HuH-7.5 (cell line): ENCODE measurements around the gene TXNDC5.
"Not testable (repeated sequence)": the region's sequence is repeated elsewhere in the genome, so short reads cannot be mapped to it uniquely, and the experiment has no call there.

Source experiments
- DNase-seq: peaks from one replicate; pipeline ENCODE4 v3.0.0; 2011; ENCODE audit warnings: low spot score

The TXNDC5 gene

DNA sequence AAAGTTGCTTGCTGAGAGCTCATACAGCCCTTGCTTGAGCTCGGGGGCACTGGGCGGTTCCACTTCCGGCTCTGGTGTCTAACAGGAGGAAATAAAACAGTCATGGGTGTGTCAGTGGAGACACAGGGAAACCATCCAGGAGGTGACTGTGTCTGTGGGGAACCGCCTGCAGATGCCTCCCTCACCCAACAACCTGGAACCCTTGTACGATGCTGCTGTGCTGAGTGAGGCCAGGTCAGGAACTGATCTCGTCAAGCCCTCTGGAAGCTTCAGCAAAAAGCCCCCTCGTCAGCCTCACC, 15.5 kb downstream of the TXNDC5 start:
- no peak for DNase-seq

DNA sequence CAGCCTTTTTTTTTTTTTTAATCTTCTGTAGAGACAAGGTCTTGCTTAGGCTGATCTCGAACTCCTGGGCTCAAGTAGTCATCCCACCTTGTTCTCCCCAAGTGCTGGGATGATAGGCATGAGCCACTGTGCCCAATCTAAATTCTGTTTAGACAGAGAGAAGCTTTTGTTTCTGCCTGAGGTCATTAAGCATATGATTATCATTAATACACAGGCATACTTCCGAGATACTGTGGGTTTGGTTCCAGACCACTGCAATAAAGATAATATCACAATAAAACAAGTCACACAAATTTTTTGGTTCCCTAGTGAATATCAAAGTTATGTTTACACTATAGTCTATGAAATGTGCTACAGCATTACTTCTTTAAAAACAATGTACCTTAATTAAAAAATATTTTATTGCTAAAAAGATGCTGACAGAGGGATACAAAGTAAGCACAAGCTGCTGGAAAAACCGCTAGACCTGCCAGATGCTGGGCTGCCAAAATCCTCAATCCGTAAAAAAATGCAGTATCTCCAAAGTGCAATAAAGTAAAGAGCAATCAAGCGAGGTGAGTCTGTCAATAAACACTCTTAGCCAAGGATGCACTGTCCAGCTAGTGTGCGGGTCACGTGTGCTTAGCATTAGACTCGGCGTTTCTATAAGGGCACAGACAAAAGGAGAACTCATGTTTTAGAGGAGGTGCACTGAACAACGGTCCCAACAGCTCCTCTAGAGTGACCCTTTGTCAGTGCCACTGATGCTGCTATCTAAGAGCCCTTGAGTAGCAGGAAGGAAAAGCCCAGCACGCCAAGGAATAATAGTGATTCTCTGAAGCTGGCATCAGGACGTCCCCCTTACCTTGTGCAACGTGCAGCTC, 16.1 kb downstream of the TXNDC5 start:
- no peak for DNase-seq

DNA sequence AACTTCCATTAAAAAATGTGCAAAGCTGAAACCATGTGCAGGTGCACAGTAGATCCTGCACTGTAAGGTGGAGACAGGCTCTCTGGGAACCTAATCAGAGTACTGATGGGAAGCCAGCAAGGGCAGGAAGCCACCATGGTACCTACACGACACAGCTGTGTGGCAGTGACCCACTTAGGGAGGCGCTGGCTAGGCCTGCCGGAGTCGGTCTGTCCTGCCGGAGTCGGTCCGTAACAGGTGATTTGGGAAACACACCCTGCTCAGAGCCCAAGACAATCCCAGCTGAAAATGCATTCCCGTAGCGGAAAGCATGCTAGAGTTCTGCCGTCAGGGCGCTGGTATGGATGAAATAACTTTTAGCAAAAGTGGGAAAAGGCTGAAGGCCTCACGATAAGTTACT, 17.2 kb downstream of the TXNDC5 start:
- DNase-seq: no peak

DNA sequence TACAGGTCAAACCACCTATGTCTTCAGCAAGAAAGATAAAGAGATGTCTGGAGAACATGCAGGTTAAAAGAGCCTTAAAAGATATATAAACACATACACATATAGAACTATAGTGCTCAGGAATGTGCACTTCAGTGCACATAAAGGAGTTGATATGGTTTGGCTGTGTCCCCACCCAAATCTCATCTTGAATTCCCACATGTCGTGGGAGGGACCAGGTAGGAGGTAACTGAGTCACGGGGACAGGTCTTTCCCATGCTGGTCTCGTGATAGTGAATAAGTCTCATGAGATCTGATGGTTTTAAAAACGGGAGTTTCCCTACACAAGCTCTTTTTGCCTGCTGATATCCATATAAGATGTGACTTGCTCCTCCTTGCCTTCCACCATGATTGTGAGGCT, 18.2 kb downstream of the TXNDC5 start:
- not testable (repeated sequence) for DNase-seq

DNA sequence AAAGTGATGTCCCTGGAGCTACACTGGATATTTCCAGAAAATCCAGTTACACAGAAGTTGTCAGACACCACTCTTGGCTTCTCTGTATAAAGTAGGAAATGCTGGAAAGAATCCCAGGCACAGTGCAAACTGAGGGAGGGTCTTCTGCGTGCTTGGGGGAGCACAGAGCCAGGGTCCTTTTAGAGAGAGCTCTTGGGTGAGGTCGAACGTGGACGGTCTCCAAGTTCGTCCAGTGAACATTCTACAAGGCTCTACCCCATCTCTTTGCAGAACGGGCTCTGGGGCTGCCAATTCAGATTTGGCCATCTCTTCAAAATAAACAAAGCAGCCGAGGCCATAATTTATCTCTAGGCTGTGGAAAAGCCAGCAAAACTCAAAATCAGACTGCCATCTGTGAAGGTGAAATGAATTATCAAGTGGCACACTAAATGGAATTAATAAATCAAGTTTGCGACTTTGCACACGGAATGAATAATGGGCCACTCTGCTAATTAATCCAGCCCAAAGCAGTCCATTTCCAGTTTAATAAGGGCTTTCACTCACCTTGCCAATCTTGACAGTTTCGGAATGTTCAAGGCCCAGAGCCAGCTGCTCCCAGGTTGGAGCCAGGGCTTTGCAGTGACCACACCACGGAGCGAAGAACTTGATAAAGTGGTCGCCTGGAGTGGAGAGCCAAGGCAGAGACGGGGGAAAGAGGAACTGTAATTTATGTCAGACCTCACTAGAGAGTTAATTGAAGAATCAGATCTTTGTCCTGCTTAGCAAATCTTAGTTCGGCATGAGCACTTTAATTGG, 19.3 kb downstream of the TXNDC5 start:
- no peak for DNase-seq

DNA sequence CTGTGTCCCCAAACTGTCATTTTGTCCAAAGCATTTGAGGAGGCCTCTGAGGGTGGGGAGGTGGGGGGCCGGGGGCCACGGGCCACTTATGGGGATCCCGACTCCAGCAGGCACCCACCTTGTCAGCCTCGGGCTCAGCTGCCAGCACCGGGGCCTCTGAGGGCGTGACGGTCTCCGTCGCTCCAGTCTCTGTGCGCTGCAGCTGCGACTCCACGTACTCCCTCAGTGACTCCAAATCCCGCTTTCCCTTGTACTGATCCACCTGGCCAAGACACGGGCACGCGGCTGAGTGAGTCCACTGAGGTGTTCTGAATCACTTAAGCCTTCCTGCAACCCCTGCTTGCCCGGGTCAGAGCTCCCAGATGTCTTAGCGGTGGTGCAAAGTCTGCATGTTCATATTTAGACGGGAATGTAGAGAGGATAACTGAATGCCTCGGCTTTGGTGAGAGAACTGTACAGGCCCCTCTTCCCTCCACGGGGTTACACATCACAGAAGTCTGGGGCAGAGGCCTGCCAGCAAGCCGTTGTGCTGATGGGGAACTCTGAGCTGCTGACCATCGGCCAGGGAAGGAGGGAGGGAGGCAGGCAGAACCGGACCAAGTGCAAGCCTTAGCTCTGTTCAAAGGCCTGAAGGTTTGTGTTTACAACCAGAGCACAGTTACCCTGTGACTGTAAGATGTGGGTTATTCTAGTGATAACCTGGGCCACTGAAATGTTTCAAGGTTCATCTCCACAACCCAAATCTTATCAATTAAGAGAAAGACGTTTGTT, 21.8 kb downstream of the TXNDC5 start:
- no peak for DNase-seq

DNA sequence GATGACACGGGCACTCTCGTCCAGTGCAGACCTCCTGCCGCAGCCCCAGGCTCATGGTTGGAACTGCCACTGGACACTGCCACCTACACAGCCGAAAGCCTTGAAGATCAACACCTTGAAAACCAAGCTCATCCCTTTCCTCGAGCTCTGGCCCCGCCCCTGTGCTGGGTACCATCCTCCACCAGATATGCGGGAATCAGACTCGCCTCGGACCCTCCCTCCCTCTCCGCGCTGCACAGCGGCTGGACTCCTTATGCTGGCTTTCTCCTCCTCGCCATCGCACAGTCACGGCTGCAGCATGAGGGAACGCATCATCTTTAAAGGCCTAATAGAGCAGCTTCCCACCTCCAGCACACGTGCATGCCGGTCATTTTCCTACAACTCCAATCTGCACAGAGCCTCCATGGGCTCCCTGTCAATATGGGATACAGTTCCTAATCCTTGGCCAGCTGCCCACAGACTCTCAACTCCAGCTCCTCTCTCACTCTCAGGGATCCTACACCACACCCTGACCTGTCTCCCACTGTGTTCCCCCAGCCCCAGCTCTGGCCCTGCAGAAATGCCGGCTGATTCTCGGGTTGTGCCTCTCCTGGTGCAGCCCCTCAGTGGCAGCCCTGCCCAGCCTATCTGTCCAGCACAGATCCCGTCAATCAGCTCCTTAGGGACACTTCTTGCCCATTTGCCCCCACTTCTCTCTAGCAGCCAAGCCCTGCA, 23.2 kb downstream of the TXNDC5 start:
- no peak for DNase-seq

DNA sequence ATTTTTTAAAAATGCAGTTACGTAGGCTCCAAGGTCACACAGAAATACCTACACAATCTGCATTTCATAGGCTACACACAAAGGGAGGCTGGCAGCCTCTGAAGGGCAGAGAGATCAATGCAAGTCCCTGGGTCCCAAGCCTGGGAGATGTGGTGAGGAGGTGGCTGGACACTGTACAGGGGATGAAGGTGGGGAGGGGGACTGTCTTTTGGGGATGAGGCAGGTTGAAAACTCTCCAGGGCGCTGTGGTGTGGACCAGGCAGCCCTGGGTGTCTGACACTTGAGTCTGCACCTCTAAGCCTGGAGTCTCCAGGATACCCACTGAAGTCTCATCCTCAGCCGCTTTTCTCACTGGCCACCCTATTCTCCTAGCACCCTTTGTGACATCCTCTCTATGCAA, 24.5 kb downstream of the TXNDC5 start:
- no peak for DNase-seq

DNA sequence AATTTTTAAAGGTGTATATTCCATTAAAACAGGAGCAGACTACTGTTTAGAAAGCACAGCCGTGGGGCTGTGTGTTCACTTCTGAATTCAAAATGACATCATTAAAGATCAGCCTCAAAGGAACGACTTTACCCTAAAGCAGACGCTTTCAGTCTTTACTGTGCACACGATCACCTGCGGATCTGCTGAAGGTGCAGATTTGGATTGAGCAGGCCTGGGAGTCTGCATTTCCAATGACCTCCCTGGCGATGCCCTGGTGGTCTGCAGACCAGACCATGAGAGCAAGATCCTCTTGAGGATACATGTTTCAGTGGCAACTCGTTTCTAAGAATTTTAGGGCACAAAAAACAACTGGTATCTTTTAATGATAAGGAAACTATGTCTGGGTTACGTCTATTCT, 27.2 kb downstream of the TXNDC5 start:
- no peak for DNase-seq

DNA sequence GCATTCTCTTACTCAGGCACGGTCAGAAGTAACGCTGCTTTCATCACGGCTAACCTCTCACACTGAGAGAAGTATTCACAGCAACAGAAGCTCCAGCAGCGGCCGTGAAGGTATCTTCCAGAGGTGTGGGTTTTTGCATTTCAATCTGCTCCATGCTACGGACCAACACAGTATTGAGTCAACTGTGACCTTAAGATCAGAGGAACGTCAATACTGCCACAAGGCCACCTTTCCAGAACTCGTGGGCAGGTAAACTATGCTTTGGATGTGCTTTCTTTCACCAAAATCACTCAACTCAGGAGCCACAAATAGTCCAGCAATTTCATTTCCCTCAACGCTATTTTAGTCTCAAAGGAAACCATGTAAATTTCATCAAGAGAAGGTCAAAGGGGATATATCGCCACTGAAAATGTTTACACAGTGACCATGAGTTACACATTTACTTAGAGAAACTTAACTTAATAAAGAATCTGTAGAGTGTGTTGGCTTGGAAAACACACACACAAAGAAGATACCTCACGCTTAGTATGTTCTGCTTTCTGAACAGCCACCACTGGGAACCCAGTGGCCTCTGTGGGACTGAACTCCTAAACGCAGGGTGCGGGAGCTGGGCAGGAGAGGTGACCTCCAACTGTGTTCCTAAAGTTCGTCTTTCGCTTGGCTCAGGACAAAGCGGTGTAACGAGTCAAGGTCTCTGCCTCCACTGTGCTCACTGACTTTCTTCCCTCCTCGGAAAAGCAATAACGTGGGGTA, 27.9 kb downstream of the TXNDC5 start:
- no peak for DNase-seq

DNA sequence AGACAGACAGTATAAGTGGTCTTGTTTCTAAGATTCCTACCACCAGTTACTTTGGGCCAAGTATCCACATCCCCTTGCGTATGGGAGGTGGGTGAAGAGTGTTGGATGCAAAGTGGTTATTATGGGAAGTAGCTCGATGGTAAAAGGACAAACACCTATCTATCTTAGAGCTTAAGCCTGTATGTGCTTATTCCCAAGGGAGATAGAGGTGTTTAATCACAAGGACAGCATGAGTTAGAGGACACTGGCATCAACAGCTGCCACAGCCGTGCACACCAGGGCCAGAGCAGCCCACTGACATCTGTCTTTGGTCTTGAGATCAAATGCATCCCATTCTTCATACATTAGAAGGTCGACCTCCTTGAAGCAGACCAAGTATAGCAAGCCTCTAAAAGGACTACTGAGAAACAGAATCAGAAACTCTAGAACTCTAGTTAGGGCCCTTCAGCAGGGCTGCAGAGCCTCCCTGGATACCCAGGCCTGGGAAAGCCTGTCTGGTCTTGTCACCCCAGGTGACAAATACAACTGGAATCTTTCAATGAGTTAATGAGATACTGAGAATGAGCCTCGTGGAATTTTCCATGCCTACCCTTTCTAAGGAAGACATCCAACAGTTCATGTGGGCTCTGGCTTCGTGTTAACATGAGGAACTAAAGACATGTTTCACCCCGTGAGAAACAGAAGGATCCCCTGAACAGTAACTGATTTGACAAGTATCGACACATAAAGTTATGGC, 28.7 kb downstream of the TXNDC5 start:
- no peak for DNase-seq

DNA sequence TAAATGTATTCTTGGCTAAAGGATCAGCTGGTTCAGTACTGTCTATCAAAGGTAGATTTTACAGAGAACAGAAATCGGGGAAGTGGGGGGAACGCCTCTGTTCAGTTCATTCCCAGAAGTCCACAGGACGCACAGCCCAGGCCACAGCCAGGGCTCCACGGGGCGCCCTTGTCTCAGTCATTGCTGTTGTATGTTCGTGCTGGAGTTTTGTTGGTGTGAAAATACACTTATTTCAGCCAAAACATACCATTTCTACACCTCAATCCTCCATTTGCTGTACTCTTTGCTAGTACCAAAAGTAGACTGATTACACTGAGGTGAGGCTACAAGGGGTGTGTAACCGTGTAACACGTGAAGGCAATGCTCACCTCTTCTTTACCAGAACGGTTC, 29.9 kb downstream of the TXNDC5 start:
- no peak for DNase-seq

DNA sequence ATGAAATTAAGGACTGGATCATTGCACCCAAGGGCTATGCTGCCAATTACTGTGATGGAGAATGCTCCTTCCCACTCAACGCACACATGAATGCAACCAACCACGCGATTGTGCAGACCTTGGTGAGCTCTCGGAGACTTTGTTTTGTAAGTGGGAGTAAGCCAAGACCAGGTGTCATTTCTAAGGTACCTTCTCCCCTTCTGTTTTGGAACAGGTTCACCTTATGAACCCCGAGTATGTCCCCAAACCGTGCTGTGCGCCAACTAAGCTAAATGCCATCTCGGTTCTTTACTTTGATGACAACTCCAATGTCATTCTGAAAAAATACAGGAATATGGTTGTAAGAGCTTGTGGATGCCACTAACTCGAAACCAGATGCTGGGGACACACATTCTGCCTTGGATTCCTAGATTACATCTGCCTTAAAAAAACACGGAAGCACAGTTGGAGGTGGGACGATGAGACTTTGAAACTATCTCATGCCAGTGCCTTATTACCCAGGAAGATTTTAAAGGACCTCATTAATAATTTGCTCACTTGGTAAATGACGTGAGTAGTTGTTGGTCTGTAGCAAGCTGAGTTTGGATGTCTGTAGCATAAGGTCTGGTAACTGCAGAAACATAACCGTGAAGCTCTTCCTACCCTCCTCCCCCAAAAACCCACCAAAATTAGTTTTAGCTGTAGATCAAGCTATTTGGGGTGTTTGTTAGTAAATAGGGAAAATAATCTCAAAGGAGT, 30.4 kb downstream of the TXNDC5 start:
- DNase-seq: no peak

DNA sequence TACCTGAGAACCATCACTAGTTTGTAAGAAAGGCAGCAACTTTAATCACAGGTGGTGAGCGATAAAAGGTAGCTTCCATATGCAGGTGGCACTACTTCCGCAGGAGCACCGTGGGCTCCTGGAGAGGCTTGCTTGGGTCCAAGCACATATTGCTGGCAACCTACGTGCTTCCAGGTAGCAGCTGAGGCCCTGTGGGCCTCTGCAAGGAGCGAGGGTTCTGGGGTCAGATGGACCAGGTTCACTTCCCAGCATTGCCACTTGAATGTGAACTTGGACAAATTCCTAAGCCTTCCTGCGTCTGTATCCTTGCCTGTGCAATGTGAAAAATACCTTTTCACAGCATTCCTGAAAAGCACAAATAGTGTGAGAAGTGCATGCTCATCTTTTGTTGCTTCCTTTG, 31.0 kb downstream of the TXNDC5 start:
- DNase-seq: no peak

DNA sequence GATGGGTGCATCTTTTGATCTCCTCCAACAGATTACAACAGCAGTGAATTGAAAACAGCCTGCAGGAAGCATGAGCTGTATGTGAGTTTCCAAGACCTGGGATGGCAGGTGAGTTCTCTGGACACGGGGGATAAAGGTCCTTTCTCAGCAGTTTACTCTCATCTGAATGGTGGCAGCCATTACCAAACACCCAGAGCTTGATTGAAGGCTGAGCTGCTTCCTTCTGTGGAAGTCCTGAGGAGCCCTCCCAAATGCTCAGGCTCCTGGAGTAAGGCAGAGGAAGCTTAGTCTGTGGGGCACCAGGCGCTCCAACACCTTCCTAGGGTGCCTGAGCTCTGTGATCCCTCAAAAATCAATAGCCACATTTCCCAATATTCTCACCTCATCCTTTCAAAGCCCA, 31.5 kb downstream of the TXNDC5 start:
- no peak for DNase-seq

DNA sequence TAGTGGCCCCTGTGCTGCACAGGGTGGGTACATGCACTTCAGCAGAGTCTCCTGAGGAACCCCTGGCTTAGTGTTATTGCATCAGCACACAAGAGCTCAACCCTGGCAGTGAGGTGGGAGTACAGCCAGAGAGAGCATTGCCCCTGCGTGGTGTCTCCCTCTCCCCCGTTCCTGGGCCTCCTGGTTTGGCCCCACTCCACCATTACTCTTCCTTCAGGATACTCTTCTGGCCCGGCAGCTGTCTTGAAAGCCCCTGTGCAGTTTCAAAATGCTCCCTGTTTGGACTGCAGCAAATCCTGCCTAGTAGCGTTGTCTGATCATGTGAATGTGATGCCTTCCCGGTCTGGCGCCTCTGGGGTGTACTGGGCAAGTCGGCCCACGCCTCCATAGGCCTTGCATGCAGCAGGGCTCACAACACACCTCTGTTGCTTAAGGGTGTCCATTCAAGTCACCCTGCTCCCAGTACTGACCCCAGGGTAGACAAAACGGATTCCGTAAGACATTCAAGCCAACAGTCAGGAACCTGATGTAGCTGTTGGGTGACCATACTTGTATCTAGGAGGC, 32.1 kb downstream of the TXNDC5 start:
- no peak for DNase-seq

DNA sequence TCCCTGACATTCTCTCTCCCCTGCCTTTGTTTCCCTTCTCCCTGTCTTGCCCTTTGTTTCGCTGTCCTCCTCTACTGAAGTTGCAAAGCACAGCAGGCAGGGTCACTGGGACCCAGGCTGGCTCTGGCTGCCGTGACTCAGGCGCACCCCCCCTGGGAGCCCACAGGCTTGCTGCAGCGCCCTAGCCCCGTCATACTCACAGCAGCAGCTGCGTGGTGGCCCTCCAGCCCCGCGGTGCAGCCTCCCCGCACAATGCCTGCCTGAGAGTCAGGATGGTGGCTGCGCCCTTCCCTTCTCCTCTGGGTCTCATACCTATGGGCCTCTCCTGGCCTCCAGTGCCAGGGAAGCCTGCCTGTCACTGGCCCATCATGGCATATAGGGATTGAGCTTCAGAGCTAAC, 41.7 kb downstream of the TXNDC5 start:
- DNase-seq: no peak

DNA sequence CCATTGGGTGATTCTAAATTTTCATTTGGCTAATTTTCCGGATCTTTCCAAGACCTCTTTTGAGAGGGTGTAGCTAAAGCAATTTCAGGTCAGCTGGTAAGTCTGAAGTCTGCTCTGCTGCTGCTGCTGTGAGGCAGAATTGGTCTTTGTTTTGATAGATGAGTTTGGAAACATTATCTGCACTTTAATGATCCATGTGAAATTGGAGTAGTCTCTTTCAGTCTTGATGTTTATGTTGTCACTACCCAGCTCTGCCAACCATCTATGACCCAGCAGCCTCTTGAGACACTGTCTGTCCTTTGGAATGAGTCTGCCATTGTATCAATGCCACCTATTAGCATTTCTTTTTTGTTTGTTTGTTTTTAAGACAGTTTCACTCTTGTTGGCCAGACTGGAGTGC, 44.1 kb downstream of the TXNDC5 start:
- no peak for DNase-seq

DNA sequence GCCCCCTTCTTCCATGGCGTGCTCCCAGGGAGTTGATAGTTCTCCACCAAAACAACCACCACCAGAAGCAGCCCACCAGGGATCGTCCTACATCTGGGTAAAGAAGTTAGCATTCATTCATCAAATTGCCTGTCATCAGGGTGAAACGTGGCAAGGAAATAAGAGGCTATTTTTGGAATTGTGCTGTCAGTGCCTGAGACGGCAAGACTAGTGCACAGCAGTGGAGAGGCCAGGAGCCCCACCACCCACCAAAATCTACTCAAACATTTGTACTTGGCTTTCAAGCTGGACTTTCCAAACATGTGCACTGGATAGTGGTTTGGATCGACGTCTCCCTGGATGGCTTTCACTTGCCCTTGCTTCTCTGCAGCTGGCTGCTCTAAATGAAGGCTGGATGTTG, 44.8 kb downstream of the TXNDC5 start:
- no peak for DNase-seq

DNA sequence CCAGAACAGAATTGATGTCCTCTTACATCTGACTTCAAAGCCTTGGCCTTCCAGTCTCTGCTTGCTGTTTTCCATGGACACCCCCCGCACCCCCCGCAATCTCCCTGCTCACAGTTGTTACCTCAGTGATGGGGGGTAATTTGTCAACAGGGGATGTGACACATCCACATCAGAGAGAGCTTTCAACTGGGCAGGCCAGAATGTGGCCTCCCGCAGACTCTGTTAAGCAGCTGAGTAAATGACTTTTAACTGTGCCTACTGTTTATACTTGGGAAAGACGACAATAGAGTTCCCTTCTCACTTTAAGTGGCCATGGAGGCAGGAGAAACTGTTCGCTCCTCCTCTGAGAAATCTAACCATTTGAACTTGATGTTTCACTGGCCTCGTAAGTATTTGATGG, 51.0 kb downstream of the TXNDC5 start:
- no peak for DNase-seq
